Liver (tissue), 9 donors: ENCODE results near the gene SLC35A3. TPM values are rescaled to one million over a fixed set of nuclear protein-coding genes. Genes with fewer than 3 reads are reported as not detected.

ENCODE experiments used
- DNase-seq: peaks from one replicate; pipeline ENCODE4 v3.0.0-alpha.2; 2017; ENCODE audit warnings: low spot score
- H3K27ac ChIP-seq, 2 donors: one replicate each; pipeline ENCODE4 v1.7.0; 2013; ENCODE audit warnings: inconsistent platforms in 2 of 2, low read length in 2 of 2, control low read depth in 1 of 2, low read depth in 1 of 2, mild to moderate bottlenecking in 1 of 2
- H3K27me3 ChIP-seq, 4 donors: one replicate each; pipeline versions ENCODE4 v1.6.1 to v1.7.0; 2013; ENCODE audit warnings: low read length in 3 of 4, inconsistent platforms in 1 of 4, mild to moderate bottlenecking in 1 of 4, moderate library complexity in 1 of 4; ENCODE audit not compliant: control insufficient read depth in 4 of 4, insufficient read depth in 4 of 4
- H3K36me3 ChIP-seq, 4 donors: one replicate each; pipeline versions ENCODE4 v1.6.1 to v1.7.0; 2013; ENCODE audit warnings: low read length in 3 of 4, mild to moderate bottlenecking in 3 of 4, low read depth in 1 of 4, moderate library complexity in 1 of 4; ENCODE audit not compliant: control insufficient read depth in 4 of 4, insufficient read depth in 3 of 4
- H3K4me1 ChIP-seq, 4 donors: one replicate each; pipeline versions ENCODE4 v1.6.1 to v1.7.0; 2013; ENCODE audit warnings: low read length in 3 of 4, mild to moderate bottlenecking in 3 of 4, moderate library complexity in 1 of 4; ENCODE audit not compliant: control insufficient read depth in 4 of 4, insufficient read depth in 4 of 4
- H3K4me3 ChIP-seq, 3 donors: one replicate each; pipeline versions ENCODE4 v1.6.1 to v1.7.0; 2013; ENCODE audit warnings: low read length in 3 of 3, control low read depth in 1 of 3, low read depth in 1 of 3, mild to moderate bottlenecking in 1 of 3
- H3K9ac ChIP-seq, 2 donors: one replicate each; pipeline ENCODE4 v1.7.0; 2013; ENCODE audit warnings: low read length in 2 of 2, mild to moderate bottlenecking in 2 of 2, moderate library complexity in 2 of 2, control low read depth in 1 of 2, low read depth in 1 of 2
- H3K9me3 ChIP-seq, 4 donors: one replicate each; pipeline versions ENCODE4 v1.6.1 to v1.7.0; 2013; ENCODE audit warnings: low read length in 3 of 4; ENCODE audit not compliant: control insufficient read depth in 4 of 4
- EGR1 ChIP-seq, 2 donors: IDR thresholded peaks; 2 replicates each; pipeline ENCODE4 v1.6.1; 2016 to 2018; ENCODE audit warnings: antibody characterized with exemption in 2 of 2, low read depth in 2 of 2
- FOXA1 ChIP-seq: IDR thresholded peaks from 2 replicates; pipeline ENCODE4 v1.6.1; 2016; ENCODE audit warnings: antibody characterized with exemption
- FOXA2 ChIP-seq: IDR thresholded peaks from 2 replicates; pipeline ENCODE4 v1.6.1; 2016; ENCODE audit warnings: antibody characterized with exemption
- GABPA ChIP-seq, 2 donors: IDR thresholded peaks in 1 of 2; conservative IDR thresholded peaks in 1 of 2; 2 replicates each; pipeline ENCODE4 v1.6.1; 2016; ENCODE audit warnings: antibody characterized with exemption in 2 of 2, mild to moderate bottlenecking in 1 of 2, moderate library complexity in 1 of 2
- HNF4A ChIP-seq, 2 donors: conservative IDR thresholded peaks; 2 replicates each; pipeline ENCODE4 v1.6.1; 2016; ENCODE audit warnings: antibody characterized with exemption in 2 of 2, mild to moderate bottlenecking in 2 of 2
- HNF4G ChIP-seq: IDR thresholded peaks from 2 replicates; pipeline ENCODE4 v1.6.1; 2016; ENCODE audit warnings: antibody characterized with exemption
- JUND ChIP-seq, 2 donors: IDR thresholded peaks; 2 replicates each; pipeline ENCODE4 v1.6.1; 2016; ENCODE audit warnings: antibody characterized with exemption in 2 of 2
- NR2F2 ChIP-seq: IDR thresholded peaks from 2 replicates; pipeline ENCODE4 v1.6.1; 2016; ENCODE audit warnings: antibody characterized with exemption
- RAD21 ChIP-seq, 2 donors: IDR thresholded peaks; 2 replicates each; pipeline ENCODE4 v1.6.1; 2016; ENCODE audit warnings: antibody characterized with exemption in 2 of 2, mild to moderate bottlenecking in 2 of 2
- REST ChIP-seq: IDR thresholded peaks from 2 replicates; pipeline ENCODE4 v1.6.1; 2016; ENCODE audit warnings: antibody characterized with exemption, mild to moderate bottlenecking
- RXRA ChIP-seq, 2 donors: IDR thresholded peaks; 2 replicates each; pipeline ENCODE4 v1.6.1; 2017 to 2018; ENCODE audit warnings: antibody characterized with exemption in 2 of 2, mild to moderate bottlenecking in 1 of 2
- SP1 ChIP-seq: IDR thresholded peaks from 2 replicates; pipeline ENCODE4 v1.6.1; 2018; ENCODE audit warnings: antibody characterized with exemption, mild to moderate bottlenecking
- TAF1 ChIP-seq: conservative IDR thresholded peaks from 2 replicates; pipeline ENCODE4 v1.6.1; 2016; ENCODE audit warnings: antibody characterized with exemption, mild to moderate bottlenecking
- YY1 ChIP-seq: IDR thresholded peaks from 2 replicates; pipeline ENCODE4 v1.6.1; 2016; ENCODE audit warnings: antibody characterized with exemption, mild to moderate bottlenecking
- ZBTB33 ChIP-seq: IDR thresholded peaks from 2 replicates; pipeline ENCODE4 v1.6.1; 2016; ENCODE audit warnings: antibody characterized with exemption
- WGBS: extraction: QIAGEN DNeasy Blood & Tissue Kit; methylation state at CpG from one replicate; pipeline ENCODE4 v1.1.7; 2013; 5-methylcytosine and 5-hydroxymethylcytosine counted together
- polyA plus RNA-seq, 2 donors: library from polyadenylated mRNA; stranded (reverse) in 1 of 2; unstranded in 1 of 2; fragments of 200-250 nt in 1 of 2; fragments of >200 nt in 1 of 2; fragmentation: Nextera tagmentation in 1 of 2; extraction: Ambion mirVana in 1 of 2; gene quantifications; one replicate each; pipeline versions ENCODE4 v1.2.1 to v1.2.3, GENCODE V29; 2013 to 2015
- total RNA-seq, 2 donors: library from RNA; depleted of rRNA; stranded (reverse); fragments of >200 nt; gene quantifications; one replicate each; pipeline ENCODE4 v1.2.3, GENCODE V29; 2014
- TF ChIP-seq, protein P1 (sequence below): fragments of 150-350 bp; IDR thresholded peaks from 2 replicates; pipeline ENCODE4 v1.5.1; 2017; ENCODE audit warnings: improper control_type of control experiment, low read depth, low read length; ENCODE audit not compliant: missing input control
- TF ChIP-seq, protein P2 (sequence below): IDR thresholded peaks from 2 replicates; pipeline ENCODE4 v1.6.1; 2016; ENCODE audit warnings: antibody characterized with exemption
- TF ChIP-seq, protein P3 (sequence below): IDR thresholded peaks from 2 replicates; pipeline ENCODE4 v1.6.1; 2016; ENCODE audit warnings: antibody characterized with exemption
- donor health status: healthy.
- donor health status: healthy.
- donor health status: healthy.
- donor health status: healthy.
- donor health status: healthy.

The SLC35A3 gene
- total and polyA plus RNA-seq, 4 donors: 12.1 to 35.1 (median 14.4) TPM

GRCh38 chr1:99968214-99968613 lies 1.6 kb upstream of the SLC35A3 start:
- DNase-seq: no peak
- Histone ChIP-seq H3K4me3 (no peak overlapping the region), H3K4me1 (peaks cover 0 to 43% (median 28%) of the 10 kb centered on the region in 4 donors), H3K9ac (no peak overlapping the region), H3K9me3 (no peaks in the 10 kb centered on the region), H3K36me3 (no peaks in the 10 kb centered on the region), H3K27ac (no peak overlapping the region), H3K27me3 (no peaks in the 10 kb centered on the region)
- TF ChIP-seq SP1: no peak
- 98% methylated on average over 4 of the region's 4 CpGs for WGBS

GRCh38 chr1:99969260-99969728 lies 502 bp upstream of the SLC35A3 start:
- DNase-seq: no peak
- TF ChIP-seq SP1 (peak; percentile 88), FOXA2 (no peak), FOXA1 (no peak), HNF4A (conservative IDR thresholded peaks at IDR 0.05) (peak; percentile 88 to 89), NR2F2 (no peak), JUND (IDR thresholded peaks at IDR 0.05) (peak in 1 of 2 donors; percentile 24), ZBTB33 (no peak), EGR1 (IDR thresholded peaks at IDR 0.05; ENCODE audit: low read depth in 2 of 2) (no peak), RXRA (IDR thresholded peaks at IDR 0.05) (peak; percentile 88 to 91), YY1 (no peak), TAF1 (no peak), GABPA (IDR thresholded peaks at IDR 0.05 in 1 of 2, conservative IDR thresholded peaks at IDR 0.05 in 1 of 2) (no peak), RAD21 (IDR thresholded peaks at IDR 0.05) (no peak), HNF4G (peak; percentile 82), REST (no peak)
- TF ChIP-seq, protein P1, sequence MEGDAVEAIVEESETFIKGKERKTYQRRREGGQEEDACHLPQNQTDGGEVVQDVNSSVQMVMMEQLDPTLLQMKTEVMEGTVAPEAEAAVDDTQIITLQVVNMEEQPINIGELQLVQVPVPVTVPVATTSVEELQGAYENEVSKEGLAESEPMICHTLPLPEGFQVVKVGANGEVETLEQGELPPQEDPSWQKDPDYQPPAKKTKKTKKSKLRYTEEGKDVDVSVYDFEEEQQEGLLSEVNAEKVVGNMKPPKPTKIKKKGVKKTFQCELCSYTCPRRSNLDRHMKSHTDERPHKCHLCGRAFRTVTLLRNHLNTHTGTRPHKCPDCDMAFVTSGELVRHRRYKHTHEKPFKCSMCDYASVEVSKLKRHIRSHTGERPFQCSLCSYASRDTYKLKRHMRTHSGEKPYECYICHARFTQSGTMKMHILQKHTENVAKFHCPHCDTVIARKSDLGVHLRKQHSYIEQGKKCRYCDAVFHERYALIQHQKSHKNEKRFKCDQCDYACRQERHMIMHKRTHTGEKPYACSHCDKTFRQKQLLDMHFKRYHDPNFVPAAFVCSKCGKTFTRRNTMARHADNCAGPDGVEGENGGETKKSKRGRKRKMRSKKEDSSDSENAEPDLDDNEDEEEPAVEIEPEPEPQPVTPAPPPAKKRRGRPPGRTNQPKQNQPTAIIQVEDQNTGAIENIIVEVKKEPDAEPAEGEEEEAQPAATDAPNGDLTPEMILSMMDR: no peak
- TF ChIP-seq, protein P2, sequence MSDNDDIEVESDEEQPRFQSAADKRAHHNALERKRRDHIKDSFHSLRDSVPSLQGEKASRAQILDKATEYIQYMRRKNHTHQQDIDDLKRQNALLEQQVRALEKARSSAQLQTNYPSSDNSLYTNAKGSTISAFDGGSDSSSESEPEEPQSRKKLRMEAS: no peak
- TF ChIP-seq, protein P3, sequence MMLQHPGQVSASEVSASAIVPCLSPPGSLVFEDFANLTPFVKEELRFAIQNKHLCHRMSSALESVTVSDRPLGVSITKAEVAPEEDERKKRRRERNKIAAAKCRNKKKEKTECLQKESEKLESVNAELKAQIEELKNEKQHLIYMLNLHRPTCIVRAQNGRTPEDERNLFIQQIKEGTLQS: no peak
- H3K4me3 ChIP-seq: peak overlapping the region; percentile 66 to 93 (median 68)
- H3K27ac ChIP-seq: peak overlapping the region; percentile 77 to 81
- no peaks in the 10 kb centered on the region for H3K27me3 ChIP-seq
- H3K4me1 ChIP-seq: peaks cover 2 to 43% (median 28%) of the 10 kb centered on the region in 4 donors
- 7% methylated on average over 6 of the region's 6 CpGs for WGBS
- H3K9me3 ChIP-seq: no peaks in the 10 kb centered on the region
- peak overlapping the region; percentile 21 to 57 for H3K9ac ChIP-seq
- H3K36me3 ChIP-seq: no peaks in the 10 kb centered on the region
